HCT116 (cell line): ENCODE measurements around the gene TRPM8.

Experiments used
- EZH2 ChIP-seq: fragments of 200-600 bp; sonication (generic); IDR thresholded peaks from 2 replicates; pipeline ENCODE4 v1.6.1; 2017; ENCODE audit warnings: antibody characterized with exemption, mixed run types
- FOSL1 ChIP-seq: IDR thresholded peaks from 2 replicates; pipeline ENCODE4 v1.6.1; 2012; ENCODE audit warnings: low read depth
- TF ChIP-seq, protein P1 (sequence below): IDR thresholded peaks from 2 replicates; pipeline ENCODE4 v1.6.1; 2012; ENCODE audit warnings: low read depth

DNA sequence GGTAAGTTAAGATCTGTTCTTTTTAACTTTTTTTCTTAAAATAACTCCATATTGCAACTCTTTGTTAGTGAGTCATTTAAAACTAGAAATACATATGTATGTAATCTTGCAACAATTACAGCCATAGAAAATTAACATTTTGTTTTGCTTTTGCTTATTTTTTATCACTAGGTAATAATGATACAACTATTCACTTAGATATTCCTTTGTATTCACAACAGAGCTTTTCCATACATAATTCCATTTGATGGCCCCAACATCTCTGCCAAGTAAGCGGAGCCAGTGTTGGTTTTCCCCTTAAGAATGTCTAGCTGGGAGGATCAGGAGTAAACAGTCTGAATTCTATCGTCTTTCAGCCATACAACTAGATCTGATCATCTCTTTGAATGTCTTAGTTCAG lies 149.4 kb downstream of the TRPM8 start:
- TF ChIP-seq FOSL1 (no peak), EZH2 (no peak)
- TF ChIP-seq, protein P1, sequence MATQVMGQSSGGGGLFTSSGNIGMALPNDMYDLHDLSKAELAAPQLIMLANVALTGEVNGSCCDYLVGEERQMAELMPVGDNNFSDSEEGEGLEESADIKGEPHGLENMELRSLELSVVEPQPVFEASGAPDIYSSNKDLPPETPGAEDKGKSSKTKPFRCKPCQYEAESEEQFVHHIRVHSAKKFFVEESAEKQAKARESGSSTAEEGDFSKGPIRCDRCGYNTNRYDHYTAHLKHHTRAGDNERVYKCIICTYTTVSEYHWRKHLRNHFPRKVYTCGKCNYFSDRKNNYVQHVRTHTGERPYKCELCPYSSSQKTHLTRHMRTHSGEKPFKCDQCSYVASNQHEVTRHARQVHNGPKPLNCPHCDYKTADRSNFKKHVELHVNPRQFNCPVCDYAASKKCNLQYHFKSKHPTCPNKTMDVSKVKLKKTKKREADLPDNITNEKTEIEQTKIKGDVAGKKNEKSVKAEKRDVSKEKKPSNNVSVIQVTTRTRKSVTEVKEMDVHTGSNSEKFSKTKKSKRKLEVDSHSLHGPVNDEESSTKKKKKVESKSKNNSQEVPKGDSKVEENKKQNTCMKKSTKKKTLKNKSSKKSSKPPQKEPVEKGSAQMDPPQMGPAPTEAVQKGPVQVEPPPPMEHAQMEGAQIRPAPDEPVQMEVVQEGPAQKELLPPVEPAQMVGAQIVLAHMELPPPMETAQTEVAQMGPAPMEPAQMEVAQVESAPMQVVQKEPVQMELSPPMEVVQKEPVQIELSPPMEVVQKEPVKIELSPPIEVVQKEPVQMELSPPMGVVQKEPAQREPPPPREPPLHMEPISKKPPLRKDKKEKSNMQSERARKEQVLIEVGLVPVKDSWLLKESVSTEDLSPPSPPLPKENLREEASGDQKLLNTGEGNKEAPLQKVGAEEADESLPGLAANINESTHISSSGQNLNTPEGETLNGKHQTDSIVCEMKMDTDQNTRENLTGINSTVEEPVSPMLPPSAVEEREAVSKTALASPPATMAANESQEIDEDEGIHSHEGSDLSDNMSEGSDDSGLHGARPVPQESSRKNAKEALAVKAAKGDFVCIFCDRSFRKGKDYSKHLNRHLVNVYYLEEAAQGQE = no peak
